Activated CD4-positive, alpha-beta T cell treated with anti-CD3 and anti-CD28 coated beads, Interleukin-2, amount 10 ng/mL, durations not matched to agents 24 days and 14 days (primary cell): ENCODE data around the gene ZNF415. TPM values are rescaled to one million over a fixed set of nuclear protein-coding genes. Genes with fewer than 3 reads are reported as not detected.
"Not testable (repeated sequence)": the region's sequence is repeated elsewhere in the genome, so short reads cannot be mapped to it uniquely, and the experiment has no call there.

ENCODE experiments used
- DNase-seq: peaks from one replicate; pipeline ENCODE4 v3.0.0; 2022
- H3K27ac Mint-ChIP-seq: one replicate; pipeline ENCODE4 v1.8.0; 2022; ENCODE audit warnings: mild to moderate bottlenecking, mixed read lengths
- H3K27me3 Mint-ChIP-seq: one replicate; pipeline ENCODE4 v1.8.0; 2022; ENCODE audit warnings: mixed read lengths
- H3K36me3 Mint-ChIP-seq: one replicate; pipeline ENCODE4 v1.8.0; 2022; ENCODE audit warnings: low read depth, mild to moderate bottlenecking, mixed read lengths
- H3K4me1 Mint-ChIP-seq: one replicate; pipeline ENCODE4 v1.8.0; 2021; ENCODE audit warnings: mixed read lengths
- H3K4me3 Mint-ChIP-seq: one replicate; pipeline ENCODE4 v1.8.0; 2022; ENCODE audit warnings: mild to moderate bottlenecking, moderate library complexity, mixed read lengths
- H3K9me3 Mint-ChIP-seq: one replicate; pipeline ENCODE4 v1.8.0; 2021; ENCODE audit warnings: mixed read lengths
- intact Hi-C: fragments of 100-400 bp; cut with micrococcal nuclease; formaldehyde crosslinking; loops from one replicate; pipeline ENCODE4 v1.15.1; 2023
- total RNA-seq: library from RNA; stranded (reverse); gene quantifications from 2 replicates; pipeline ENCODE4 v1.2.3, GENCODE V29; 2022

The ZNF415 gene
- total RNA-seq, 1 donor from 2014 or later = 0.51 TPM

- Mint-ChIP-seq H3K27ac (no peak overlapping the region), H3K4me3 (no peak overlapping the region), H3K4me1 (peaks cover 6% of the 10 kb centered on the region), H3K9me3 (peaks cover 25% of the 10 kb centered on the region), H3K27me3 (no peaks in the 10 kb centered on the region), H3K36me3 (peaks cover 11% of the 10 kb centered on the region)
- no peak for DNase-seq
- intact Hi-C loops = no loop called here
Observed at GRCh38 chr19:53131085-53131590, 1.6 kb downstream of the ZNF415 start.

DNA sequence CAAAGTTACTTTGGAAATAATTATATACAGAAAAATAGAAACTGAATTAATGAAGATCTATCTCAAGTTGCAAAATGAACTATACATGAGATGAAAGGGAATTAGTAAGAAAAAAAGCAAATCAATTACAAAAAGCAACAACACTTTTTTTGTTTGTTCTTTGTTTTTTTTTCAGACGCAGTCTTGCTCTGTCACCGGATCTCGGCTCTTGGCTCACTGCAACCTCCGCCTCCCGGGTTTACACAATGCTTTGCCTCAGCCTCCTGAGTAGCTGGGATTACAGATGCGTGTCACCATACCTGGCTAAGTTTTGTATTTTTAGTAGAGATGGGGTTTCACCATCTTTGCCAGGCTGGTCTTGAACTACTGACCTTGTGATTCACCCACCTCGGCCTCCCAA, 2.2 kb downstream of the ZNF415 start:
- peaks cover 6% of the 10 kb centered on the region for H3K4me1 Mint-ChIP-seq
- peaks cover 11% of the 10 kb centered on the region for H3K36me3 Mint-ChIP-seq
- no peak overlapping the region for H3K4me3 Mint-ChIP-seq
- DNase-seq = no peak
- no peak overlapping the region for H3K27ac Mint-ChIP-seq
- H3K27me3 Mint-ChIP-seq = no peaks in the 10 kb centered on the region
- peaks cover 25% of the 10 kb centered on the region for H3K9me3 Mint-ChIP-seq
- intact Hi-C loops = no loop called here

DNA sequence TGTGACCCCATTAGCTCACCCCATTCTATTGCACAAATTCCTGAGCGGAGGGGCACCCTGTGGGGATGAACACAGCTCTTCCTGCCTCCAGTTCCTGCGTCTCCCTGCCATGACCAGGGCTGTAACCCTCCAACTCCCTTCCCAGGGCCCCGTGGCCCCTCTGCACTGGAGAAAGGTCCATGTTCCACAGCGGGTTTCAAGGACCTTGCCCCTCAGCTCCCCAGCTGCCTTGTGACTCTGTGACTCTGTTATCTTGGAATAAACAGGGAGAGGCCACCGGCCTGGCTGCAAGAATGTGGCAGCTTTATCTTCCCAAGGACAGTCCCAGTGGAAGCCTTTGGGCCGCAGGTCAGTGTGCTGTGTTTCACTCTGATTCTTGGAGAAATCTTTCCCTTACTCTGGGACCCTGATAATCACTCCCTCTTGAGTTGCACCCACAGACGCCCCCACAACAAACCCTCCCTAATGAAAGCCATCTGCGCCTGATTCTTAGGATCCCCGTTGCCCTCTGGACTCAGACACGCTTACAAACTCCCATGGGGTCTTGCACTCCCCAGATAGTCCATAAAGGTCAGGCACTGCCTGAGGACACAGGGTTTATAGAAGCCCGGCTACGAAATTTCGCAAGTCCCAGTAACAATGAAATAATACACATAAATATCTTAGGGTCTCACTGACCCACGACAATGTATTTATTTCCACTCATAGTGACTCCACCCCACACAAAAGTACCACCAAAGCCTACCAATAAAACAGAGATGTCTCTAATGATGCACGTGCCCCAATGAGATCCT, 5.8 kb downstream of the ZNF415 start:
- H3K4me3 Mint-ChIP-seq, H3K4me1 Mint-ChIP-seq, H3K27ac Mint-ChIP-seq, H3K36me3 Mint-ChIP-seq, H3K27me3 Mint-ChIP-seq, intact Hi-C loops, DNase-seq: not testable (repeated sequence)
- H3K9me3 Mint-ChIP-seq = peaks cover 33% of the 10 kb centered on the region

DNA sequence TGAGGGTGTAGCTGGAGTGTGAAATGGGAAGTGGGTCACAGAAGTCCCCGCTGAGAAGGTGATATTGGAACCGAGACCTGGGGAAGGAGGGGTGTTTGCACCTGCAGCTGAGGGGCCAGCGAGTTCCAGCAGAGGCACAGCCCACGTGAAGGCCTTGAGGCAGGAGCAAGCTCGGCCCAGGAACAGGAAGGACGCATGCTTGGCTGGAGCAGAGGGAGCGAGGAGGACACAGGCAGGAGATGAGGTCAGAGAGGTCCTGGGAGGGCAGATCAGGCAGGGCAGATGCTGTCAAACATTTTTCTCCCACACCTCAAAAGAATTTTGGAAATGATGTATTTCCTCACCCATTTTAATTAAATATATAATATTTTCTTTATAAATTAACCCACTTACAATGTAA, 9.3 kb downstream of the ZNF415 start:
- no peak overlapping the region for H3K27ac Mint-ChIP-seq
- peaks cover 28% of the 10 kb centered on the region for H3K9me3 Mint-ChIP-seq
- intact Hi-C loops = no loop called here
- H3K27me3 Mint-ChIP-seq = no peaks in the 10 kb centered on the region
- H3K4me3 Mint-ChIP-seq = no peak overlapping the region
- peaks cover 4% of the 10 kb centered on the region for H3K36me3 Mint-ChIP-seq
- no peaks in the 10 kb centered on the region for H3K4me1 Mint-ChIP-seq
- no peak for DNase-seq

DNA sequence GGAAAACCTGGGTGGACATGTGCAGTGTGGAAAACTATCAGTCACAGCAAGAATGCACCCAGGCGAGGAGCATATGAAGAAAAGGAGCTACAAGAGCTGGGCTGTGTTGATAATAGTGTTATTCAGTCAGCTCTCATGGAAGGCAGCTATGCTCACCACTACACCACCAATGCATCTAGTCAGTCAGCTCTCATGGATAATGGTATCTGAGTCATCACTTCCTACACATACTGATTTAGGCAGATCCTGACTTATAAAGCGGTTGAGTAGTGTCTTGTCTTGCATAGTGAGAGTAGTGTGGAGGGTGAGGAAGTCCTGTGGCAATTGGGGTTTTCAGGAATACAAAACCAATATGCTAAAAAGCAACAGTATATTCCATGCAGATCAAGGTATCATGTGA, 20.4 kb downstream of the ZNF415 start:
- Mint-ChIP-seq H3K36me3 (peaks cover 12% of the 10 kb centered on the region), H3K27ac (no peak overlapping the region), H3K4me3 (no peak overlapping the region), H3K27me3 (no peaks in the 10 kb centered on the region), H3K4me1 (no peaks in the 10 kb centered on the region), H3K9me3 (peaks cover 42% of the 10 kb centered on the region)
- no peak for DNase-seq
- intact Hi-C loops = no loop called here

- Mint-ChIP-seq H3K4me3 (no peak overlapping the region), H3K9me3 (peaks cover 37% of the 10 kb centered on the region), H3K4me1 (no peaks in the 10 kb centered on the region), H3K27ac (no peak overlapping the region), H3K36me3 (peaks cover 9% of the 10 kb centered on the region), H3K27me3 (no peaks in the 10 kb centered on the region)
- intact Hi-C loops = loop anchor here (10.0 kb wide), 1 partner anchor 585 kb away; the partner anchor contains the start of gene ZNF808
- no peak for DNase-seq
Observed at GRCh38 chr19:53109527-53109926, 23.2 kb downstream of the ZNF415 start.

- intact Hi-C loops = loop anchor here (1.0 to 10.0 kb wide), 9 partner anchors 56 to 579 kb away; partner anchors contain the start of genes ZNF320, ZNF347, ZNF525 and ZNF765
- Mint-ChIP-seq H3K4me1 (peaks cover 19% of the 10 kb centered on the region), H3K27ac (peak within 1 kb of the TSS; percentile 90), H3K4me3 (peak within 1 kb of the TSS; percentile 93), H3K27me3 (no peaks in the 10 kb centered on the region), H3K9me3 (peaks cover 12% of the 10 kb centered on the region), H3K36me3 (peaks cover 35% of the 10 kb centered on the region)
- DNase-seq = peak; percentile 100
Observed at GRCh38 chr19:53103234-53104203, 29.2 kb downstream of the ZNF415 start, which contains the start of gene ZNF160. Gene ZNF160, minus strand, starts transcription at chr19:53103422. Its CDS starts 17,146 bp downstream, at chr19:53086276.

- intact Hi-C loops = loop anchor here (1.0 to 10.0 kb wide), 9 partner anchors 57 to 578 kb away; partner anchors contain the start of genes ZNF320, ZNF347, ZNF525 and ZNF765
- Mint-ChIP-seq H3K4me3 (peak overlapping the region; percentile 93), H3K36me3 (peaks cover 42% of the 10 kb centered on the region), H3K4me1 (peaks cover 21% of the 10 kb centered on the region), H3K27ac (peak overlapping the region; percentile 90), H3K27me3 (no peaks in the 10 kb centered on the region), H3K9me3 (peaks cover 19% of the 10 kb centered on the region)
- peak; percentile 86 for DNase-seq
Observed at GRCh38 chr19:53102756-53103233, 29.9 kb downstream of the ZNF415 start.

GRCh38 chr19:53102206-53102755, 30.4 kb downstream of the ZNF415 start:
- no peak for DNase-seq

DNA sequence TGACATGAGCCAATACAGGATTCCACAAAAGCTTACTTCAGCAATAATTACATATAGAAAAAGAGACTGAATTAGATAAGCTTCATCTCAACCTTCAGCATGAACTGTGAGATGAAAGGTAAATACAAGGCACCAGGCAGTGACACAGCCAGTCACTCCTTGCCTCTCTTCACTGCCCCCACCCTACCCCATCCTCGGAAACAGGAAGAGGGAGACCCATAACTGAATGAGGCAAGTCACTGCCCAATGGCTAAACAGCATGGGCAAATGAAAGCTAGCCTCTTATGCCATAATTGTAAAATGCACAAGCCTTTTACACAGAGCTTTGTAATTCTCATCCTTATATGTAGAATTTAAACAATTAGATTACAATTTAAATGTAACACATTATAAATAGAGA, 31.2 kb downstream of the ZNF415 start:
- no peak overlapping the region for H3K27ac Mint-ChIP-seq
- H3K4me3 Mint-ChIP-seq = peak overlapping the region; percentile 93
- H3K4me1 Mint-ChIP-seq = peaks cover 22% of the 10 kb centered on the region
- H3K27me3 Mint-ChIP-seq = no peaks in the 10 kb centered on the region
- H3K36me3 Mint-ChIP-seq = peaks cover 51% of the 10 kb centered on the region
- intact Hi-C loops = loop anchor here (5.0 to 10.0 kb wide), 4 partner anchors 96 to 577 kb away; partner anchors contain the start of gene ZNF808
- peaks cover 22% of the 10 kb centered on the region for H3K9me3 Mint-ChIP-seq
- peak; percentile 63 for DNase-seq

More at GRCh38 chr19:53102206-53102755, 30.4 kb downstream of the ZNF415 start:
- Mint-ChIP-seq H3K4me1 (peaks cover 22% of the 10 kb centered on the region), H3K36me3 (peaks cover 47% of the 10 kb centered on the region), H3K27ac (peak overlapping the region; percentile 90), H3K9me3 (peaks cover 24% of the 10 kb centered on the region), H3K27me3 (no peaks in the 10 kb centered on the region), H3K4me3 (peak overlapping the region; percentile 93)
- intact Hi-C loops = loop anchor here (5.0 to 10.0 kb wide), 4 partner anchors 95 to 577 kb away; partner anchors contain the start of gene ZNF808

GRCh38 chr19:53098570-53098969, 34.1 kb downstream of the ZNF415 start:
- H3K27ac Mint-ChIP-seq, H3K27me3 Mint-ChIP-seq, intact Hi-C loops, DNase-seq, H3K4me3 Mint-ChIP-seq: not testable (repeated sequence)
- Mint-ChIP-seq H3K36me3 (peaks cover 79% of the 10 kb centered on the region), H3K4me1 (peaks cover 22% of the 10 kb centered on the region), H3K9me3 (peaks cover 24% of the 10 kb centered on the region)

- H3K27ac Mint-ChIP-seq, DNase-seq, H3K4me3 Mint-ChIP-seq, intact Hi-C loops, H3K27me3 Mint-ChIP-seq: not testable (repeated sequence)
- Mint-ChIP-seq H3K4me1 (peaks cover 17% of the 10 kb centered on the region), H3K36me3 (peaks cover 84% of the 10 kb centered on the region), H3K9me3 (peaks cover 24% of the 10 kb centered on the region)
Observed at GRCh38 chr19:53096982-53097690, 35.6 kb downstream of the ZNF415 start.
